A549 (cell line): Measurements from ENCODE around the gene HESX1. TPM values are rescaled to one million over a fixed set of nuclear protein-coding genes. Genes with fewer than 3 reads are reported as not detected.

Experiments used
- polyA plus RNA-seq, 4 experiments: library from polyadenylated mRNA; depleted of rRNA in 3 of 4; stranded (reverse); fragments of >200 nt; fragmentation: RNase III in 1 of 4; extraction: RNeasy Plus Mini Kit Qiagen cat#74134 plus additional on column Dnase treatment in 1 of 4; gene quantifications; 2 replicates in 3 of 4; 3 replicates in 1 of 4; pipeline ENCODE4 v1.2.3, GENCODE V29; 2011 to 2017

The HESX1 gene
- polyA plus RNA-seq, 2 of the 4 experiments (the other 2 are of a cell fraction): 0.35 to 0.87 TPM

Other genes with a start within 250 kb of the HESX1 start
- gene SPATA12, start 139.3 kb downstream of the HESX1 start, polyA plus RNA-seq (2011; rRNA removed): 0.17 and 0.32 TPM in 2 replicates
- gene SPATA12, start 139.3 kb downstream of the HESX1 start, polyA plus RNA-seq (2017; fragmentation: RNase III; extraction: RNeasy Plus Mini Kit Qiagen cat#74134 plus additional on column Dnase treatment): 0.18 to 0.24 TPM (median 0.18 TPM) in 3 replicates
- gene IL17RD, start 34.6 kb downstream of the HESX1 start, polyA plus RNA-seq (2011; rRNA removed): 1.4 and 1.5 TPM in 2 replicates
- 0.89 to 0.99 TPM (median 0.98 TPM) in 3 replicates for gene IL17RD, start 34.6 kb downstream of the HESX1 start, polyA plus RNA-seq (2017; fragmentation: RNase III; extraction: RNeasy Plus Mini Kit Qiagen cat#74134 plus additional on column Dnase treatment)
- gene APPL1, start 27.8 kb upstream of the HESX1 start, polyA plus RNA-seq (2011; rRNA removed): 25.9 and 30.3 TPM in 2 replicates
- gene APPL1, start 27.8 kb upstream of the HESX1 start, polyA plus RNA-seq (2017; fragmentation: RNase III; extraction: RNeasy Plus Mini Kit Qiagen cat#74134 plus additional on column Dnase treatment): 14.0 to 14.3 TPM (median 14.2 TPM) in 3 replicates
- not detected in 2 replicates for gene ASB14, start 92.7 kb upstream of the HESX1 start, polyA plus RNA-seq (2011; rRNA removed)
- 0.03 TPM in 1 of 3 replicates, not detected in the others for gene ASB14, start 92.7 kb upstream of the HESX1 start, polyA plus RNA-seq (2017; fragmentation: RNase III; extraction: RNeasy Plus Mini Kit Qiagen cat#74134 plus additional on column Dnase treatment)